H1 (cell line): ENCODE data around the gene WSCD2. TPM values are rescaled to one million over a fixed set of nuclear protein-coding genes. Genes with fewer than 3 reads are reported as not detected.

ENCODE experiments used
- CREB1 ChIP-seq: IDR thresholded peaks from 2 replicates; pipeline ENCODE4 v1.6.1; 2012; ENCODE audit warnings: inconsistent platforms
- GABPA ChIP-seq: IDR thresholded peaks from 2 replicates; pipeline ENCODE4 v1.6.1; 2011; ENCODE audit warnings: mild to moderate bottlenecking, low read length, moderate library complexity, borderline replicate concordance; ENCODE audit not compliant: insufficient read depth
- RNF2 ChIP-seq: fragments of 200-900, 300-1000 bp; sonication (generic); IDR thresholded peaks from 2 replicates; pipeline ENCODE4 v1.7.1; 2016; ENCODE audit warnings: borderline replicate concordance, low read depth, mild to moderate bottlenecking, antibody characterized with exemption, low read length; ENCODE audit not compliant: poor library complexity, severe bottlenecking; ENCODE audit errors: missing control alignments
- TAF1 ChIP-seq: IDR thresholded peaks from 2 replicates; pipeline ENCODE4 v1.6.1; 2011; ENCODE audit warnings: mild to moderate bottlenecking, low read depth, low read length
- polyA plus RNA-seq, 7 experiments: library from polyadenylated mRNA; depleted of rRNA in 3 of 7; stranded (reverse) in 5 of 7; unstranded in 2 of 7; fragments of >200 nt in 5 of 7; fragments of 200-250 nt in 2 of 7; gene quantifications; 1 replicate in 5 of 7; 2 replicates in 1 of 7; 4 replicates in 1 of 7; pipeline versions ENCODE4 v1.2.1 to v1.2.3, GENCODE V29; 2011 to 2013; ENCODE audit warnings: missing spikeins in 2 of 7, mixed read lengths in 2 of 7
- total RNA-seq: library from RNA; stranded (reverse); fragmentation: NEBNext Ultra II Directional; extraction: Animal tissue kit (Norgen Biotek cat#: 25700); gene quantifications from 2 replicates; pipeline ENCODE4 v1.2.1, GENCODE V29; 2021

WSCD2 gene
- total and polyA plus RNA-seq, 2 of the 8 experiments (the other 6 are each of a cell fraction or from before 2014, with no cell fraction given) = 1.3 to 2.2 TPM

DNA sequence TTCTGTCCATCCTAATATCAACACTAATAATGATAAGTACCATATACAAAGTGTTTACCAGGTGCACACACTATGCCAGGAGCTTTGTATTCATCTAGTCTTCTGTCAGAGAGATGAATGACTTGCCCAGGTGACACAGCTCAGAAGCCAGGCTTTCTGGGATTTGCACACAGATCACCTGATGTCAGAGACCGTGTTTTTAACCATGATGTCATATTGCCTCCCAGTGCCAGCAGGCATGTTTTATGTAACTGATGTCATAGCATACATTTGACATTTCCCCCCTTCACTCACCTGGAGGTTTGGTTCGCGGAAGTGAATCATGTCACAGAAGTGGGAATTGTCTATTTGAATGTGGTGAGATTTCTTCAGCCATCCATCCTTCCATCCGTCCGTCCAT, 5.7 kb downstream of the WSCD2 start (continued):
- TF ChIP-seq RNF2 = no peak
- no peak for TF ChIP-seq GABPA
- no peak for TF ChIP-seq CREB1
- TF ChIP-seq TAF1 = no peak
- TF ChIP-seq, all 59 proteins: peak for 0
